ENCODE data around the gene RFC5. TPM values are rescaled to one million over a fixed set of nuclear protein-coding genes. Genes with fewer than 3 reads are reported as not detected.

The RFC5 gene
- total and polyA plus RNA-seq, 10 of the 15 experiments (the other 5 are each of a cell fraction or from before 2014, with no cell fraction given): 30.9 to 73.3 (median 53.5) TPM

GRCh38 chr12:118016424-118017264 is at the start of gene RFC5 (continued):
- TF ChIP-seq MEF2B (IDR thresholded peaks at IDR 0.05; ENCODE audit: partially characterized antibody, poor library complexity, severe bottlenecking) (peak; percentile 87), IRF3 (IDR thresholded peaks at IDR 0.05) (peak; percentile 24; the same call in 1 of the 2 replicates), JUNB (IDR thresholded peaks at IDR 0.05) (no peak), ASH2L (IDR thresholded peaks at IDR 0.05; ENCODE audit: borderline replicate concordance, low read depth) (0 out of 2 replicates have a peak, but pooled peaks have one; percentile 43), MYB (IDR thresholded peaks at IDR 0.05; ENCODE audit: borderline replicate concordance, low read depth, low read length) (0 out of 2 replicates have a peak, but pooled peaks have one; percentile 40), POU2F2 (IDR thresholded peaks at IDR 0.05; ENCODE audit: borderline replicate concordance, low read depth, low read length) (peak; percentile 49; the same call in 1 of the 3 replicates), CHD4 (IDR thresholded peaks at IDR 0.05) (no peak), NR2F1 (conservative IDR thresholded peaks at IDR 0.05) (peak; percentile 99), RELA (IDR thresholded peaks at IDR 0.05; ENCODE audit: borderline replicate concordance, partially characterized antibody) (no peak), STAT1 (conservative IDR thresholded peaks at IDR 0.05) (no peak), BHLHE40 (IDR thresholded peaks at IDR 0.05; ENCODE audit: borderline replicate concordance in 1 of 2, low read depth in 2 of 2, low read length in 1 of 2) (peak in 1 of 2 experiments; percentile 36; a peak in 1 of 4 replicates), BMI1 (IDR thresholded peaks at IDR 0.05; ENCODE audit: borderline replicate concordance) (peak; percentile 100), ATF7 (IDR thresholded peaks at IDR 0.05; ENCODE audit: low read depth) (no peak)
- TF ChIP-seq, protein P1, sequence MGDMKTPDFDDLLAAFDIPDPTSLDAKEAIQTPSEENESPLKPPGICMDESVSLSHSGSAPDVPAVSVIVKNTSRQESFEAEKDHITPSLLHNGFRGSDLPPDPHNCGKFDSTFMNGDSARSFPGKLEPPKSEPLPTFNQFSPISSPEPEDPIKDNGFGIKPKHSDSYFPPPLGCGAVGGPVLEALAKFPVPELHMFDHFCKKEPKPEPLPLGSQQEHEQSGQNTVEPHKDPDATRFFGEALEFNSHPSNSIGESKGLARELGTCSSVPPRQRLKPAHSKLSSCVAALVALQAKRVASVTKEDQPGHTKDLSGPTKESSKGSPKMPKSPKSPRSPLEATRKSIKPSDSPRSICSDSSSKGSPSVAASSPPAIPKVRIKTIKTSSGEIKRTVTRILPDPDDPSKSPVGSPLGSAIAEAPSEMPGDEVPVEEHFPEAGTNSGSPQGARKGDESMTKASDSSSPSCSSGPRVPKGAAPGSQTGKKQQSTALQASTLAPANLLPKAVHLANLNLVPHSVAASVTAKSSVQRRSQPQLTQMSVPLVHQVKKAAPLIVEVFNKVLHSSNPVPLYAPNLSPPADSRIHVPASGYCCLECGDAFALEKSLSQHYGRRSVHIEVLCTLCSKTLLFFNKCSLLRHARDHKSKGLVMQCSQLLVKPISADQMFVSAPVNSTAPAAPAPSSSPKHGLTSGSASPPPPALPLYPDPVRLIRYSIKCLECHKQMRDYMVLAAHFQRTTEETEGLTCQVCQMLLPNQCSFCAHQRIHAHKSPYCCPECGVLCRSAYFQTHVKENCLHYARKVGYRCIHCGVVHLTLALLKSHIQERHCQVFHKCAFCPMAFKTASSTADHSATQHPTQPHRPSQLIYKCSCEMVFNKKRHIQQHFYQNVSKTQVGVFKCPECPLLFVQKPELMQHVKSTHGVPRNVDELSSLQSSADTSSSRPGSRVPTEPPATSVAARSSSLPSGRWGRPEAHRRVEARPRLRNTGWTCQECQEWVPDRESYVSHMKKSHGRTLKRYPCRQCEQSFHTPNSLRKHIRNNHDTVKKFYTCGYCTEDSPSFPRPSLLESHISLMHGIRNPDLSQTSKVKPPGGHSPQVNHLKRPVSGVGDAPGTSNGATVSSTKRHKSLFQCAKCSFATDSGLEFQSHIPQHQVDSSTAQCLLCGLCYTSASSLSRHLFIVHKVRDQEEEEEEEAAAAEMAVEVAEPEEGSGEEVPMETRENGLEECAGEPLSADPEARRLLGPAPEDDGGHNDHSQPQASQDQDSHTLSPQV (IDR thresholded peaks at IDR 0.05): no peak
- TF ChIP-seq, protein P2, sequence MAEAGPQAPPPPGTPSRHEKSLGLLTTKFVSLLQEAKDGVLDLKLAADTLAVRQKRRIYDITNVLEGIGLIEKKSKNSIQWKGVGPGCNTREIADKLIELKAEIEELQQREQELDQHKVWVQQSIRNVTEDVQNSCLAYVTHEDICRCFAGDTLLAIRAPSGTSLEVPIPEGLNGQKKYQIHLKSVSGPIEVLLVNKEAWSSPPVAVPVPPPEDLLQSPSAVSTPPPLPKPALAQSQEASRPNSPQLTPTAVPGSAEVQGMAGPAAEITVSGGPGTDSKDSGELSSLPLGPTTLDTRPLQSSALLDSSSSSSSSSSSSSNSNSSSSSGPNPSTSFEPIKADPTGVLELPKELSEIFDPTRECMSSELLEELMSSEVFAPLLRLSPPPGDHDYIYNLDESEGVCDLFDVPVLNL (IDR thresholded peaks at IDR 0.05; ENCODE audit: low read depth, low read length): peak; percentile 87
- TF ChIP-seq, protein P3, sequence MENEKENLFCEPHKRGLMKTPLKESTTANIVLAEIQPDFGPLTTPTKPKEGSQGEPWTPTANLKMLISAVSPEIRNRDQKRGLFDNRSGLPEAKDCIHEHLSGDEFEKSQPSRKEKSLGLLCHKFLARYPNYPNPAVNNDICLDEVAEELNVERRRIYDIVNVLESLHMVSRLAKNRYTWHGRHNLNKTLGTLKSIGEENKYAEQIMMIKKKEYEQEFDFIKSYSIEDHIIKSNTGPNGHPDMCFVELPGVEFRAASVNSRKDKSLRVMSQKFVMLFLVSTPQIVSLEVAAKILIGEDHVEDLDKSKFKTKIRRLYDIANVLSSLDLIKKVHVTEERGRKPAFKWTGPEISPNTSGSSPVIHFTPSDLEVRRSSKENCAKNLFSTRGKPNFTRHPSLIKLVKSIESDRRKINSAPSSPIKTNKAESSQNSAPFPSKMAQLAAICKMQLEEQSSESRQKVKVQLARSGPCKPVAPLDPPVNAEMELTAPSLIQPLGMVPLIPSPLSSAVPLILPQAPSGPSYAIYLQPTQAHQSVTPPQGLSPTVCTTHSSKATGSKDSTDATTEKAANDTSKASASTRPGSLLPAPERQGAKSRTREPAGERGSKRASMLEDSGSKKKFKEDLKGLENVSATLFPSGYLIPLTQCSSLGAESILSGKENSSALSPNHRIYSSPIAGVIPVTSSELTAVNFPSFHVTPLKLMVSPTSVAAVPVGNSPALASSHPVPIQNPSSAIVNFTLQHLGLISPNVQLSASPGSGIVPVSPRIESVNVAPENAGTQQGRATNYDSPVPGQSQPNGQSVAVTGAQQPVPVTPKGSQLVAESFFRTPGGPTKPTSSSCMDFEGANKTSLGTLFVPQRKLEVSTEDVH (IDR thresholded peaks at IDR 0.05; ENCODE audit: low read depth, partially characterized antibody): peak; percentile 72
- TF ChIP-seq, protein P4, sequence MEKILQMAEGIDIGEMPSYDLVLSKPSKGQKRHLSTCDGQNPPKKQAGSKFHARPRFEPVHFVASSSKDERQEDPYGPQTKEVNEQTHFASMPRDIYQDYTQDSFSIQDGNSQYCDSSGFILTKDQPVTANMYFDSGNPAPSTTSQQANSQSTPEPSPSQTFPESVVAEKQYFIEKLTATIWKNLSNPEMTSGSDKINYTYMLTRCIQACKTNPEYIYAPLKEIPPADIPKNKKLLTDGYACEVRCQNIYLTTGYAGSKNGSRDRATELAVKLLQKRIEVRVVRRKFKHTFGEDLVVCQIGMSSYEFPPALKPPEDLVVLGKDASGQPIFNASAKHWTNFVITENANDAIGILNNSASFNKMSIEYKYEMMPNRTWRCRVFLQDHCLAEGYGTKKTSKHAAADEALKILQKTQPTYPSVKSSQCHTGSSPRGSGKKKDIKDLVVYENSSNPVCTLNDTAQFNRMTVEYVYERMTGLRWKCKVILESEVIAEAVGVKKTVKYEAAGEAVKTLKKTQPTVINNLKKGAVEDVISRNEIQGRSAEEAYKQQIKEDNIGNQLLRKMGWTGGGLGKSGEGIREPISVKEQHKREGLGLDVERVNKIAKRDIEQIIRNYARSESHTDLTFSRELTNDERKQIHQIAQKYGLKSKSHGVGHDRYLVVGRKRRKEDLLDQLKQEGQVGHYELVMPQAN (conservative IDR thresholded peaks at IDR 0.05): peak; percentile 96

Data from GM12878 (cell line).